H1 (cell line): Measurements from ENCODE around the gene SPATA25. TPM values are rescaled to one million over a fixed set of nuclear protein-coding genes. Genes with fewer than 3 reads are reported as not detected.
A peak's percentile ranks its signal among the peaks of the same experiment; 100 is the strongest.

Source experiments
- CTCF ChIA-PET: fragments of 300-600 bp; sonication (Branson Sonifier 250); formaldehyde crosslinking; loops from one replicate; lab custom pipeline; 2021; ENCODE audit not compliant: partially characterized antibody; lab: Charles Lee
- POLR2A ChIA-PET: fragments of 300-600 bp; sonication (Branson Sonifier 250); formaldehyde crosslinking; loops from one replicate; lab custom pipeline; 2021; ENCODE audit warnings: inconsistent platforms; ENCODE audit not compliant: partially characterized antibody; lab: Charles Lee
- DNase-seq, 2 experiments: peaks; one replicate each; pipeline versions ENCODE4 v3.0.0 to v3.0.0-alpha.2; 2010 to 2022; ENCODE audit warnings: low spot score in 2 of 2, low read depth in 1 of 2, mixed read lengths in 1 of 2
- FAIRE-seq: peaks from 2 replicates; lab custom pipeline; 2011; peaks lifted over from hg19 to GRCh38; lab: Jason Lieb, UNC
- H2AFZ ChIP-seq: 2 replicates; pipeline ENCODE4 v1.8.1; 2012; ENCODE audit warnings: low read length, inconsistent platforms
- H2AK5ac ChIP-seq: 2 replicates; pipeline ENCODE4 v1.6.1; 2013; ENCODE audit warnings: low read depth, low read length
- H2BK120ac ChIP-seq: replicated peaks from 2 replicates; pipeline ENCODE3; 2013; ENCODE audit warnings: low read depth, low read length, inconsistent platforms
- H2BK12ac ChIP-seq: 2 replicates; pipeline ENCODE4 v1.6.1; 2013; ENCODE audit warnings: low read depth, low read length
- H2BK15ac ChIP-seq: 2 replicates; pipeline ENCODE4 v1.6.1; 2013; ENCODE audit warnings: low read length
- H2BK20ac ChIP-seq: 2 replicates; pipeline ENCODE4 v1.6.1; 2013; ENCODE audit warnings: low read length
- H2BK5ac ChIP-seq: 2 replicates; pipeline ENCODE4 v1.6.1; 2013; ENCODE audit warnings: low read depth, low read length
- H3K14ac ChIP-seq: 2 replicates; pipeline ENCODE4 v1.6.1; 2013; ENCODE audit warnings: inconsistent platforms; ENCODE audit not compliant: insufficient read length
- H3K18ac ChIP-seq: 2 replicates; pipeline ENCODE4 v1.6.1; 2013; ENCODE audit warnings: low read length; ENCODE audit errors: extremely low read depth
- H3K23ac ChIP-seq: 2 replicates; pipeline ENCODE4 v1.6.1; 2013; ENCODE audit warnings: inconsistent platforms; ENCODE audit not compliant: insufficient read length
- H3K23me2 ChIP-seq: 2 replicates; pipeline ENCODE4 v1.6.1; 2013; ENCODE audit warnings: low read depth, low read length
- H3K27ac ChIP-seq: 2 replicates; pipeline ENCODE4 v1.6.1; 2011; ENCODE audit warnings: low read depth, low read length, inconsistent platforms
- H3K27me3 ChIP-seq, 4 experiments: replicated peaks in 1 of 4; 1 replicate in 1 of 4; 2 replicates in 3 of 4; pipeline versions ENCODE4 v1.6.1 to v1.8.1; 2011 to 2013; ENCODE audit warnings: low read length in 3 of 4, mild to moderate bottlenecking in 3 of 4, inconsistent platforms in 2 of 4, mixed read lengths in 2 of 4, moderate library complexity in 1 of 4; ENCODE audit not compliant: control insufficient read depth in 3 of 4, insufficient read depth in 3 of 4; ENCODE audit errors: extremely low read depth in 1 of 4
- H3K36me3 ChIP-seq, 4 experiments: 2 replicates each; pipeline versions ENCODE4 v1.6.1 to v1.8.1; 2011 to 2013; ENCODE audit warnings: mild to moderate bottlenecking in 4 of 4, low read length in 3 of 4, moderate library complexity in 2 of 4, control low read depth in 1 of 4, inconsistent platforms in 1 of 4; ENCODE audit not compliant: insufficient read depth in 4 of 4, control insufficient read depth in 2 of 4
- H3K4ac ChIP-seq: replicated peaks from 2 replicates; pipeline ENCODE3; 2013; ENCODE audit warnings: low read length, low read depth, mixed read lengths, inconsistent platforms; ENCODE audit not compliant: insufficient read length
- H3K4me1 ChIP-seq, 4 experiments: replicated peaks in 1 of 4; 1 replicate in 1 of 4; 2 replicates in 3 of 4; pipeline versions ENCODE4 v1.6.1 to v1.8.1; 2011 to 2013; ENCODE audit warnings: low read length in 3 of 4, inconsistent platforms in 2 of 4, mixed read lengths in 1 of 4; ENCODE audit not compliant: insufficient read depth in 4 of 4, control insufficient read depth in 3 of 4
- H3K4me2 ChIP-seq, 2 experiments: 2 replicates each; pipeline versions ENCODE4 v1.6.1 to v1.8.1; 2011 to 2013; ENCODE audit warnings: low read depth in 2 of 2, low read length in 2 of 2, control low read depth in 1 of 2, inconsistent platforms in 1 of 2, mild to moderate bottlenecking in 1 of 2; ENCODE audit not compliant: insufficient read depth in 1 of 2
- H3K4me3 ChIP-seq, 4 experiments: fragments of 200-600, 300-600 bp in 1 of 4; sonication (generic), shearing (Covaris generic), sonication (Bioruptor Twin) in 1 of 4; 2 replicates each; pipeline versions ENCODE4 v1.5.1 to v1.8.1; 2011 to 2016; ENCODE audit warnings: low read length in 4 of 4, low read depth in 3 of 4, control low read depth in 2 of 4, inconsistent platforms in 2 of 4, mild to moderate bottlenecking in 2 of 4, mixed read lengths in 1 of 4, moderate library complexity in 1 of 4; ENCODE audit not compliant: insufficient read depth in 2 of 4; ENCODE audit errors: extremely low read depth in 1 of 4
- H3K56ac ChIP-seq: replicated peaks from 2 replicates; pipeline ENCODE3; 2013; ENCODE audit warnings: low read depth, mild to moderate bottlenecking, mixed read lengths, low read length, inconsistent platforms; ENCODE audit not compliant: insufficient read length
- H3K79me1 ChIP-seq: 2 replicates; pipeline ENCODE4 v1.6.1; 2013; ENCODE audit warnings: low read depth, low read length, control low read depth
- H3K79me2 ChIP-seq, 2 experiments: 2 replicates each; pipeline versions ENCODE4 v1.6.1 to v1.8.1; 2012 to 2013; ENCODE audit warnings: low read length in 2 of 2, mild to moderate bottlenecking in 2 of 2, inconsistent platforms in 1 of 2; ENCODE audit not compliant: insufficient read depth in 2 of 2, control insufficient read depth in 1 of 2
- H3K9ac ChIP-seq, 4 experiments: replicated peaks in 1 of 4; 1 replicate in 1 of 4; 2 replicates in 3 of 4; pipeline versions ENCODE4 v1.6.1 to v1.8.1; 2011 to 2013; ENCODE audit warnings: low read depth in 3 of 4, low read length in 3 of 4, control low read depth in 2 of 4, mild to moderate bottlenecking in 2 of 4, moderate library complexity in 2 of 4, inconsistent platforms in 1 of 4; ENCODE audit errors: extremely low read depth in 1 of 4
- H3K9me3 ChIP-seq, 2 experiments: 2 replicates each; pipeline versions ENCODE4 v1.6.1 to v1.8.1; 2012 to 2013; ENCODE audit warnings: mild to moderate bottlenecking in 2 of 2, moderate library complexity in 2 of 2, control low read depth in 1 of 2, inconsistent platforms in 1 of 2, low read depth in 1 of 2, low read length in 1 of 2, mixed read lengths in 1 of 2; ENCODE audit not compliant: insufficient read depth in 2 of 2
- H4K20me1 ChIP-seq, 2 experiments: replicated peaks in 1 of 2; 2 replicates each; pipeline versions ENCODE3 to v1.8.1; 2011 to 2013; ENCODE audit warnings: inconsistent platforms in 2 of 2, low read length in 2 of 2, mild to moderate bottlenecking in 1 of 2; ENCODE audit not compliant: insufficient read depth in 2 of 2, control insufficient read depth in 1 of 2
- H4K5ac ChIP-seq: 2 replicates; pipeline ENCODE4 v1.6.1; 2013; ENCODE audit warnings: low read length, low read depth, mixed read lengths, inconsistent platforms; ENCODE audit not compliant: insufficient read length
- H4K8ac ChIP-seq: 2 replicates; pipeline ENCODE4 v1.8.0; 2013; ENCODE audit warnings: mild to moderate bottlenecking, moderate library complexity, low read length, inconsistent platforms; ENCODE audit not compliant: insufficient read depth; ENCODE audit errors: extremely low read depth
- H4K91ac ChIP-seq: replicated peaks from 2 replicates; pipeline ENCODE3; 2013; ENCODE audit warnings: low read length, mixed read lengths, inconsistent platforms; ENCODE audit not compliant: insufficient read length
- CTCF ChIP-seq, 3 experiments: IDR thresholded peaks; 1 replicate in 2 of 3; 2 replicates in 1 of 3; pipeline versions ENCODE4 v1.5.1 to v1.6.1; 2011; ENCODE audit warnings: low read length in 3 of 3, mild to moderate bottlenecking in 3 of 3, inconsistent platforms in 2 of 3, low read depth in 1 of 3, moderate library complexity in 1 of 3; ENCODE audit not compliant: insufficient read depth in 1 of 3; ENCODE audit errors: control extremely low read depth in 1 of 3
- FOSL1 ChIP-seq: IDR thresholded peaks from 2 replicates; pipeline ENCODE4 v1.6.1; 2011; ENCODE audit warnings: mild to moderate bottlenecking, low read depth, low read length, moderate library complexity; ENCODE audit not compliant: insufficient read depth
- KDM1A ChIP-seq: fragments of 200-600, 300-600 bp; sonication (generic); IDR thresholded peaks from 2 replicates; pipeline ENCODE4 v1.7.1; 2016; ENCODE audit warnings: mild to moderate bottlenecking, low read length, borderline replicate concordance
- NANOG ChIP-seq: IDR thresholded peaks from 2 replicates; pipeline ENCODE4 v1.6.1; 2011; ENCODE audit warnings: low read length, low read depth, mild to moderate bottlenecking, inconsistent platforms; ENCODE audit not compliant: insufficient read depth, poor library complexity, severe bottlenecking
- RAD21 ChIP-seq, 2 experiments: IDR thresholded peaks in 1 of 2; conservative IDR thresholded peaks in 1 of 2; 2 replicates each; pipeline ENCODE4 v1.6.1; 2011; ENCODE audit warnings: low read depth in 2 of 2, low read length in 2 of 2, improper control_type of control experiment in 1 of 2, inconsistent platforms in 1 of 2, mild to moderate bottlenecking in 1 of 2, moderate library complexity in 1 of 2
- RFX5 ChIP-seq: IDR thresholded peaks from 2 replicates; pipeline ENCODE4 v1.6.1; 2011; ENCODE audit warnings: low read depth, low read length, improper control_type of control experiment, borderline replicate concordance
- RXRA ChIP-seq: IDR thresholded peaks from 2 replicates; pipeline ENCODE4 v1.6.1; 2011; ENCODE audit warnings: low read depth, mild to moderate bottlenecking, low read length, moderate library complexity; ENCODE audit not compliant: insufficient read depth
- SAP30 ChIP-seq: fragments of 300-600 bp; sonication (generic); IDR thresholded peaks from 2 replicates; pipeline ENCODE4 v1.7.1; 2012; ENCODE audit warnings: low read length, moderate library complexity, mild to moderate bottlenecking, inconsistent platforms; ENCODE audit not compliant: insufficient read depth, insufficient replicate concordance
- WGBS, 2 experiments: shearing (Covaris generic) in 1 of 2; methylation state at CpG; one replicate each; pipeline versions ENCODE4 v1.1.6 to v1.1.7; 2013 to 2015; ENCODE audit warnings: low lambda C conversion rate in 2 of 2, mixed read lengths in 2 of 2, inconsistent platforms in 1 of 2, low coverage in 1 of 2, missing lambda C conversion rate in 1 of 2; ENCODE audit not compliant: insufficient replicate concordance in 2 of 2, insufficient coverage in 1 of 2, insufficient read length in 1 of 2; ENCODE audit errors: extremely low coverage in 1 of 2, missing lambda C conversion rate in 1 of 2; 5-methylcytosine and 5-hydroxymethylcytosine counted together
- polyA plus RNA-seq, 7 experiments: library from polyadenylated mRNA; depleted of rRNA in 3 of 7; stranded (reverse) in 5 of 7; unstranded in 2 of 7; fragments of >200 nt in 5 of 7; fragments of 200-250 nt in 2 of 7; gene quantifications; 1 replicate in 5 of 7; 2 replicates in 1 of 7; 4 replicates in 1 of 7; pipeline versions ENCODE4 v1.2.1 to v1.2.3, GENCODE V29; 2011 to 2013; ENCODE audit warnings: missing spikeins in 2 of 7, mixed read lengths in 2 of 7
- total RNA-seq: library from RNA; stranded (reverse); fragmentation: NEBNext Ultra II Directional; extraction: Animal tissue kit (Norgen Biotek cat#: 25700); gene quantifications from 2 replicates; pipeline ENCODE4 v1.2.1, GENCODE V29; 2021

The SPATA25 gene
- total and polyA plus RNA-seq, 2 of the 8 experiments (the other 6 are each of a cell fraction or from before 2014, with no cell fraction given): 2.0 to 3.0 TPM

GRCh38 chr20:45918779-45919537, 31.5 kb upstream of the SPATA25 start:
- Histone ChIP-seq H3K79me2 (no peaks in the 10 kb centered on the region), H4K20me1 (no peaks in the 10 kb centered on the region), H3K27me3 (no peaks in the 10 kb centered on the region), H2BK120ac (no peak overlapping the region), H2BK12ac (no peak overlapping the region), H3K4me3 (no peak overlapping the region), H3K23ac (no peak overlapping the region), H4K91ac (no peak overlapping the region), H3K79me1 (no peaks in the 10 kb centered on the region), H3K9me3 (no peaks in the 10 kb centered on the region), H2AK5ac (no peak overlapping the region), H3K4me1 (peaks cover 0 to 3% (median 0%) of the 10 kb centered on the region in 4 experiments; a peak in 1 of 7 replicates), H3K9ac (no peak overlapping the region), H3K4ac (no peak overlapping the region), H3K14ac (no peak overlapping the region)
- DNase-seq: no peak
- ChIA-PET CTCF (interaction anchor here (0.6 to 1.5 kb wide), 7 partner anchors 9 to 380 kb away, joined by 3 to 5 read pairs (median 4); no protein-coding TSS in a partner anchor), POLR2A (interaction anchor here (0.5 to 11.8 kb wide), 6 partner anchors 7 to 37 kb away, joined by 3 to 165 read pairs (median 4); partner anchors contain the start of genes PCIF1, PLTP and ZSWIM1)
- FAIRE-seq: no peak
- TF ChIP-seq RXRA (no peak), FOSL1 (no peak), CTCF (IDR thresholded peaks at IDR 0.05; ENCODE audit: control extremely low read depth in 1 of 3, insufficient read depth in 1 of 3, low read depth in 1 of 3, low read length in 3 of 3) (no peak), RFX5 (no peak), RAD21 (IDR thresholded peaks at IDR 0.05 in 1 of 2, conservative IDR thresholded peaks at IDR 0.05 in 1 of 2; ENCODE audit: low read depth in 2 of 2, low read length in 2 of 2) (no peak), KDM1A (peak; percentile 63; the same call in 1 of the 2 replicates), NANOG (no peak), SAP30 (no peak)
- TF ChIP-seq, all 59 proteins: peak for 1
- H2BK20ac ChIP-seq: no peak overlapping the region
- no peak overlapping the region for H3K18ac ChIP-seq
- H3K4me2 ChIP-seq: no peak overlapping the region
- no peak overlapping the region for H3K56ac ChIP-seq
- H3K27ac ChIP-seq: no peak overlapping the region
- H2AFZ ChIP-seq: no peak overlapping the region
- H3K23me2 ChIP-seq: no peaks in the 10 kb centered on the region
- WGBS, 2 experiments: 93% methylated on average over 12 of the region's 12 CpGs; no CpG with 5 or more reads in 1 of the 2 experiments
- H3K36me3 ChIP-seq: no peaks in the 10 kb centered on the region
- no peak overlapping the region for H4K8ac ChIP-seq
- no peak overlapping the region for H4K5ac ChIP-seq
- no peak overlapping the region for H2BK15ac ChIP-seq
- no peak overlapping the region for H2BK5ac ChIP-seq
